Nucleus accumbens (tissue), 56 donors: Measurements from ENCODE around the gene MLIP.

Experiments
- DNase-seq, 56 donors: peaks; one replicate each; lab custom pipeline; 2025; lab: John Stamatoyannopoulos, UW

MLIP gene

DNA sequence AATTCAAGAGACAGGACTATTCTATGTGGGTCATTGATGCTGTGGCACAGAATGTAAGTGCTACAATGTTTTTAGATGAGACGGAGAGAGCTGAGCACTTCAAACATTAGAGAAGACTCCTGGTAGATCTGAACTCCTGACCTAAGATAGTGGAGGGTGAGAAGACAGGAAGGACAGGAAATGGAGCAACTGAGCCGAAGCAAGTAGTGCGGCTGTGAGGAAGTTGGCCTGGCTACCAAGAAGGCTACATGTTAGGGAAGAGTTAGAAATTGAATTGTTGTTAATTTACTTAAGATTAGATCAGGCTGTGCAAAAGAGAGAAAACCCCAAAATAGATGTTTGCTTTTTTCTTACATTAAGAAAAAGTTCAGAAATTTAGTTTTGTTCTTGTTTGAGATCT is 14.4 kb upstream of the MLIP start:
- DNase-seq, result no peak

DNA sequence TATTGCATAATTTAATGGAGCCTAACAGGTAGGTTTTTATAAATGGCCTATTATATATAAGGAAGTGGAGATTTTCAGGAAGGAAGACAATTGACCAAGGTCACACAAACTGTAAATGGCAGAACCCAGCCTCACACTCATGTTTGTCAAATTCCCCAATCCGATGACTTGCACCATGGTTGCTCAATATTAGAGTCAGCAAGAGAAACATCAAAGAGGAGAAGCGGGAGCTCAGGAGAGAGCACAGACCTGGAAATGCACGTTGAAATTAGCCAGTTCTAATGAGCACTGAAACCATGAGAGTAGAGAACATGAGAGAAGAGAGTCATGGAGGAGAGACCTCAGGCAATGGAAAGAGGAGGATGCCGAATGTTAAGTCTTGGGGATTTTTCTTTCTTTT is 13.5 kb upstream of the MLIP start:
- no peak for DNase-seq

DNA sequence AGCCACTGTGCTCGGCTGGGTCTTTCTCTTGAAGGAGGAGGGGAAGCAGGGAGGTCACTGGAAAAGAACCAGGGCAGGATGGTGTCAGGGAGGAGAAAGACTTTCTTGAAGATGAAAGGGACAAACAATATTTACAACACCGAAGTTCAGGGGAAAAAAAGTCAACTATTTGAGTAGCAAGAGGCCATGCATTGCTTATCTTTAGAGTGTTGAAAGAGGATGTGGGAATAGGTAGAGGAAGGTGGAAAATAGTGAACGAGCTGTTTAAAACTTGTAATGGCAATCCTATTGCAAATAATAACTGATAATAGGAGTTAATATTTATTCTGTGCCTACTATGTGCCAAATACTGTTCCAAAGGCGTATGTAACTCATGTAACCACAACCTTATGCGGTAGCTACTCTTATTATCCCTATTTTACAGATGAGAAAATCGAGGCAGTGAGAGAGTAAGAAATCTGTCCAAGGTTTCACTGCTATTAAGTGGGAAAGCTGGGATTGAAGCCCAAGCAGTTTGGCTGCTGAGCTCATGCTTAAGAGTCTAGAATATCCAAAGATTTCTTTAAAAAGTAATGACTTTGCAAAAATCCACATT is 12.7 kb upstream of the MLIP start:
- no peak for DNase-seq

DNA sequence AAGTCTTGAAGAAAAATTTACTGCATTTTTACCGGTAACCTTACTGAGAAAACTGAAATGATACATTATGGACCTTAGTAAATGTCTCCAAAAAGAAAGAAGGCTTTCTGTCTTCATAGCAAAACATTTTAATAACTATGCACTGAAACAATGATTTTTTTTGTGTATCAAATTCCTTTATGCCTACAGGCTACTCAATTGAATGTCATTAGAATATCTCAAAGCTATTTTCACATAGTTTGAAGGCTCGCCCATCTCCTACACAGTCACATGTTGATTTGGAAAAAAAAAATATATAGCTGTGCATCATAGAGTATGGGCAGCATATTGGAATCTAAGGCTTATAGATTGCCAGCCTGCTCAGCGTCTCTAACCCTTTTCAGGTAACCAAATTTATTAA is 12.0 kb upstream of the MLIP start:
- no peak for DNase-seq

DNA sequence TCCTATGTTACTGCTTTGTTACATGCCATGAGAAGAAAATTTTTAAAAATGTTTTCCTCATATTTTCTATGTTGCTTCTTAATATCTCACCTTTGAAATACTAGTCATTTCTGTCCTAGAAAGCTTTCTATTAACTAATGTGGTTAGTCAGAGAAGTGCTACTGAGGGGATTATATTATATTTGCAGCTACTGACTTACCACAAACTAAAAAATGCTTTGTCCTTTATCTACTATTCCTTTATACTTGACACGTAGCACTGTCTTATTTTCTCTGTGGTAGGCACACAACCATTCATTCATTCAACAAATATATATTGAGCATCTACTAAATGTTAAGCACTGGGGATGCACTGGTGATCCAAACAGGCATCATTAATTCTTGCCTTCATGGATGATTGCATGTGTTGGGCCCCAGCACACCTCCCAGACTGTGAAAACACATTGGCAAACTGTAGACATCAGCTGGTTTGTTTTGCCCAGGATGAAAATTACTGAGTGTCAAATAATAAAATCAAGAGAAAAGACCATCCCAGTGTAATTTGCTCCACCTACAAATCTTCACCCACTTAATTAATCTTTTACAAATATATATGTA is 10.7 kb upstream of the MLIP start:
- DNase-seq, result no peak

DNA sequence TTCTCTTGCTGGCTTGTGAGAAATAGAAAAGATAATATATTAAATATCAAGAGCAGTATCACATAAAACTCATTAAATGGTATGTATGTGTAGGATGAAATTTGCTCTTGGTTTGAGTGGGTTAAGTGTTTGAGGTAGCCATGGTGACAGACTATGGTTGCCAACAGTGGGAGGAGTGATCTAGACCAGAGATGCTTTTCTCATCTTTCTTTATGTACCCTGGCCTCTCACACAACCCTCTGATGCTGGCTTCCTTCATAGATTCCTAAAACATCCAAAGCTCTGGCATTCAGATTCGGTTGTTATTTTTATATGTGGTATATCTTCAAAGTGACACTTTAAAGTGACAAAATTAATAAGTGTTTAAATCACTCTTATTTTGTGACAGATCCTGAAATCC is 9.0 kb upstream of the MLIP start:
- no peak for DNase-seq

DNA sequence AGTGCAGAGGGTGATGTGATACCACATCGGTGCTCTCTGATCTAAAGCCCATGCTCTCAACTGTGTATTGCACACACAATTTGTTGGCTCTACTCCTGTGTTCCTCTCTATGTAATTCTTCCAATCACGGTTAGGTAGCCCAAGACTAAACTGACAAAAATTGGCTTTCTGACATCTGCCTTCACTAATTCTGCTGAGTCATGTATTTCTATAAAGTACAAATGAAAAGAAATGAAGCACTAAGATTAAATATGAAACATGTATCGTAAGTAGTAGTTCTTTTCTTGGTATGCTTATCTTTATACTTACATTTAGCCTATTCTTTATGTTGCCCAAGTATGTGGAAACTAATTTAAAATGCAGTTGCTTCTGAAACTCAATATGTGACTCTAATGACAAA is 7.7 kb upstream of the MLIP start:
- DNase-seq, result no peak

DNA sequence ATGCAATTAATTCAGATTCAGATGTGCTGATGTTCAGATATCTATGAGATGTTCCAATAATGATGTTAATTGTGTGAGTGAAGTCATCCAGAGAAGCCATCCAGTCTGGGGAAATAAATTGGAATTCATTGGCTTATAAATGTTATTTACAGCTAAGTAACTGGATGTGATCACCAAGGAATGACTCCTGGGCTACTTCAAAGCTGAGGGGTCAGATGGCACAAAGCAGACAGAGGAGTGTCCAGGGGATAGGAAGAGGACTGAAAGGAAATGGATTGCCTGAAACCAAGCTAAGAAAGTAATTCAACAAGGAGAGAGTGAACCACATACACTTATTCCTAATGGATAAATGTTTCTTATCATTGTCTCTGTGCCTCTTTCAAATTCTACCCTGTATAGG is 4.5 kb upstream of the MLIP start:
- no peak for DNase-seq

DNA sequence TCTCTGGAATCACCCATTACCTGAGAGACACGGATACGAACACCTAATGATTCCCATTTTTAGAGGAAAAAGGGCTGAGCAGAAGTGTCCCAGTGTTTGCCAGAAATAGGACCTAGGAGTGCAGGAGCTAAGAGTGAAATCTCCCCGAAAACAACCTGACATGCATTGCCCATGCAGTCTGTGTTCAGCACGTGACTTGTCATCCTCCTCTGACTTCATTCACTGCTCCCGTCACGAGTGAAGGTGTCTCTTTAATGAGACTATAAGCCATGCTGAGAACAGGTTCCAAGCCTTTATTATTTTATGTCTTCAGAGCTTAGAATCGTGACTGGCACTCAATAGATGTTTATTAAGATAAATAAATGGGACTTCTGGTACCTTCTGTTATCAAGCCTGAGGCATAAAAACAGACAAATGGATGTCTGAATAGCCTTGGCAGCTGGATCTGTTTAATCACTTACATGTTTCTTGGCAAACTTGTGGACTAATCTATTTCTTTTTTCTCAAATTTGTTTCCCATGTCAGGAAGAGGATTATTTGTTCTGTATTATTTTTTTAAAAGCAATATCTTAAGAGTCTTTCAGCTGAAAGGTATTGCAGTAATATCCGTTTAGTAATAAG is 3.7 kb upstream of the MLIP start:
- no peak for DNase-seq

DNA sequence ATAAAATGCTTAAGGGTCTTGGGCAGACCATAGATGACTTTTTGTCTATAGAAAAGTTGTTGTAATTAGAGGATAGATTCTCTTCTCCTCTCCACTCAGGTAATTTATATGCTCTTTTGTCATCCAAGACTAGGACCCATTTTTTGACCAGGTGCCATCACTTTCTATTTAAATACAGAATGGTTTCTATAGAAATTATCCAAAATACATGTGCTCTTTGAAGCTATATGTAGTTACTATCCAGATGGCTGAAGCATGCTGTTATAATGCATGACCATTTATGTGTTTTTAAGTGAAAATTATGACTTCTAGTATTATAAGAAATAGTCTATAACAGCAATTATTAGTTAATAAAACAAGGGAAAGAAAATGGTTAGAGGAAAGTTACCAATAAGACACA is 3.0 kb upstream of the MLIP start:
- no peak for DNase-seq

DNA sequence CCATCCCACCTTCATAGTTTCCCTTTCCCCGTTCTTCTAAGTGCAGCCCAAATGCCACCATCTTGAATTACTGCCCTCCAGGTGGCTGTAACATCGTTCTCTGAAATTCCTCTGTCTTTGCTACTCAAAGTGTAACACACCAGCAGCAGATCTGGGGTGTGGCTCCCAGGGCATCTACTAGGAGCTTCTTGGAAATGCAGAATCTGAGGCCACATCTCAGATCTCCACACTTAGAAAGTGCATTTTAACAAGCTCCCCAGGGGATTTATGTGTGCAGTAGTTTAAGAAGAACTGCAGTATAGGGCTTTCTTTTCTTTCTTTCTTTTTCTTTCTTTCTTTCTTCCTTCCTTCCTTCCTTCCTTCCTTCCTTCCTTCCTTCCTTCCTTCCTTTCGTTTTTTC is 1.7 kb upstream of the MLIP start:
- DNase-seq, result no peak

DNA sequence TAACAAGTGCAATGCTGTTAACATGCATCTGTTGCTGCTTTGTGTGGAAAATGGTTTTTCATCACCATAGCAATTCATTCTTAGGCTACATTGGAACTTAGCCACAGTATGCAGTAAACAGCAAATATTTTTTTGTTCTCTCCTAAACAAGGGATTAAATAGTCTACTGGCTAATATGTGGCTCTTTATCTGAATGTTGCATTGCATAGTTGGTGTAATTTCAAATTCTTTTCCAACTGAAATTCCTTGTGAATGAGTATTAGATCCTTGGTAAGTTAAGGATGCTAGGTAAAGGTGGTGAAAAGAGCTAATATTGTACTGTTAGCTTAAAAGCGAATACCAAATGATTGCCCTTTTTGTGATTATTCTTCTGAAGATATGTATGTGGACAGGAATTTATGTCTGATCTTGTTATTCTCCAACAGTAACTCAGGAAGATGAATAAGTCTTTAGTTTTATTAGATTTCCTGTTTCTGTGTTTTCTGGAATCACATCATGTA is 958 bp downstream of the MLIP start:
- DNase-seq, result no peak

DNA sequence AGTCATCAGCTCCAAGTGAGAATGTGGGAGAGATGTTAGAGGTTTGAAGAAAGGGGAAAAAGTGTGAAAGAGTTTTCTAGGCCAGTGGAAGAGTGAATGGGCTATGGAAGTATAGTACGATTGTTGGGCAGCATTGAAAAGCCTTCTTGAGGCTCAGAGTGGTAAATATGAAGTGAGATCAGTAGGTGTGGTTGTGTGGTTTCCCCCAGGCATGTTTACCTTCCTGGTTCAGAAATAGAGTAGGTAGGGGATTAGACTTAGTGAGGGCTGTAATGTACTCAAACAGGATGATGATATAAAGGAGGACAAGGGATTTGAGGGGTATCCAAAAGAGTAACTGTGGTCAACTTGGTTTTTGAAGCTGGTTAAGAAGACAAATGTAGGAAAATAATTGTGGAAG is 3.7 kb downstream of the MLIP start:
- DNase-seq, result no peak

DNA sequence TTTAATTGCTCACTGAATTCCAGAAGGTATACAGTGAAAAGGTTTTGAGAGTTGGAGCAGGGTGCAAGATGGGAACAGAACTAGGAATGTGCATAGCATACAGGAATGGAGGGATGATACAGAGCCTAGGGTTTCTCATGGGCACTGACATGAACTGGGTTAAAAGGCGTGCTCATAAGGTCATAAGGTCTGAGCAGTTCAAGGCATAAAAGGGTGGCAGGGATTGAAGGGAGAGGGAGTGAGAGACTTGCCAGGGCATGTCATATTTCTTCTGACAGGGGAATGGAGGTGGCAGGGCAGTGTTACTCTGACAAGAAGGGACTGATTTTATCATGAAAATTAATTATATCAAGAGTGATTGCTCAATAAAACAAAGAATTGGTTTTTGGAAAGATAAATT is 4.7 kb downstream of the MLIP start:
- DNase-seq, result no peak

DNA sequence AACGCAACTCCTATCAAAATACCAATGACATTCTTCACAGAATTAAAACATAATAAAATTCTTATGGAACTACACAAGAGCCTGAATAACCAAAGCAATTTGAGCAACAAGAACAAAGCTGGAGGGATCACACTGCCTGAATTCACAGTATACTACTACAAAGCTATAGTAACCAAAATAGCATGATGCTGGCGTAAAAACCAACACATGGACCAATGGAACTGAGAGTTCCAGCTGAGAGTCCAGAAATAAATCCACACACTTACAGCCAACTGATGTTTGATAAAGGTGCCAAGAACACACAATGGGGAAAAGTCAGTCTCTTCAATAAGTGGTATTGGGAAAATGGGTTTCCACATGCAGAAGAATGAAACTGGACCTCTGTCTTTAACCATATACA is 6.9 kb downstream of the MLIP start:
- no peak for DNase-seq

DNA sequence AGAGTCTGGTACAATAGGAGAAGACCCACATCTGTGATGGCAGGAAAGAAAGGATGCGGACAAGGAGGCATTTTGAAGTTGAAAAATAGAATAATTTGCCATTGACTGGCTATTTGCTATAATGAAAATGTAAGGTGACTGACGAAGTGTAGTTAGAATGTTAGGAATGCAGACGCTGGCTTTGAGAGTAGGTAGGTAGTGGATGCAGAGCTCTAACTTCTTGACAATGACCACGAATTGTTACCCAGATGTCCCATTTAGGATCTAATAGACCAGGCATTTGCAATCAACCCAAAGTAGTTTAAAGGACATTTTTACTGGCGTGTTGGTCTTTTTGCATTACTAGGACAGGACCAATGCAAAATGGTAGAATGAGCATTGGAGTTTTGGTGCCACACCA is 14.2 kb downstream of the MLIP start:
- no peak for DNase-seq

DNA sequence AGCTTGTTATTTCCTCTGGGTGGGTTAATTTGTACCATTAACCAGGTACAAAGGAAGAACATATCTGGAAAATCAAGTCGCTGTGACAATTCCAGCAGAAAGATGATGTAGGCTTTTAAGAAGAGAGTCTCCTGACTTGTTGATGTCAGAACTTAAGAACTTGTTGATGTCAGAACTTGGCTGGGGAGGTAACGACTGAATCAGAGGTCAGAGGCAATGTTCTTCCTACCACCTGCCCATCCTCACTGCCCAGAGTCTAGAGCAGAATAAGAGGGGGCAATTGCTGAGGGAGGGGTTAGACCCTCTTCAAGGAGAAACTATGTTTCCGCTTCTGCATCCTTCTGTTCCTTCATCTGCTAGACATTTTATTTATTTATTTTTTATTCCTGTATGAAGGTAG is 18.9 kb downstream of the MLIP start:
- DNase-seq, result no peak

DNA sequence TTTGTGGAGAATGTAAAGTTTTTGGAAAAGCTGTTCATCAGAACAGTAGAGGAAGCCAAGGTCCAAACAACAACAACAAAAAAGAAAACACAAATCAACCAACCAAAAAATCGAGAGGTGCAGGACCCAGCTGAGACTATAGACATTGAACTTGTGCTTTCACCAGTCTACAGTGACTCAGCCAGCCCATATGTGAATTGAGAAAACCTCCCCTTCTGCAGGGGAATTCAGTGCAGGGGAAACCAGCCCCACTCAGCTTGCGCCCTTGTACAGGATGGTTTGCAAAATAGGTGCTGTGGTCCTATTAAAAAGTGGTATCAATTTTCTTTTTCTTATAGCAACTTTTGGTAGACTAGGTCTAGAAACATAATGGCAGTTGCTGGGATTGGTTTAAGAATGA is 21.3 kb downstream of the MLIP start:
- no peak for DNase-seq

DNA sequence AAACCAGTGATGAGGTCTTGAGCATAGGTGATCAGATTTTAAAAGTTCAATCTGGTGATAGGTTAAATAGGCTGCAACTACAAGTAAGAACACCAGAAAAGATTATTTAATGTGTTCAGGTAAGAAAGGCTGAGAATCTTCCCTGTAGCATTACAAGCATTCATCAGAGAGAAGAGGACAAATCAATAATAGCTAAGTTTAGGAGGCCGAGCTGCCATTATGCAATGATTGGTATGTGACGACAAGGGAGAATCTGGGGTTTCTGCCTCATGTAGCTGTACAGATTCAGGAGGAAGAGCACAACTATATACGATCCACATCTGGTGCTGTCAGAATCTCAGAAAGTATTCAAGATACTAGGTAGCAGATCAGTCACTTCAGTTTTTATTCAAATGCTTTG is 21.9 kb downstream of the MLIP start:
- DNase-seq, result no peak

DNA sequence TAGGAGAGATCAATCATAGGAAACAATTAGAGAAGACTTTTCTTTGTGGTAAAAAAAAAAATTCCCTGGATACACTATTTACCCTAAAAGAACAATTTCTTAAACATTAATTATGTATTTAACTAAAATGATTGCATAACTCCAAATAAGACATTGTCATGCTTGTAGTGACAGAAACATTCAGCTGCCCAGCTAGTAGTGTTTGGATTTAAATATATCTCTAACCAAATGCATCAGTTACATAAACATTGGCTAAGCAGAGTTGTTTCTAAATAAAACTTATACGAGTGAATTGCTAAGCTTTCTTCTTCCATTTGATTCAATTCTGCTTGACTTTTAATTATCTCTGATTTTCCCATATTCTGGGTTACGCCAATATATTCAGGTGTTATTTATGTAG is 23.7 kb downstream of the MLIP start:
- no peak for DNase-seq

DNA sequence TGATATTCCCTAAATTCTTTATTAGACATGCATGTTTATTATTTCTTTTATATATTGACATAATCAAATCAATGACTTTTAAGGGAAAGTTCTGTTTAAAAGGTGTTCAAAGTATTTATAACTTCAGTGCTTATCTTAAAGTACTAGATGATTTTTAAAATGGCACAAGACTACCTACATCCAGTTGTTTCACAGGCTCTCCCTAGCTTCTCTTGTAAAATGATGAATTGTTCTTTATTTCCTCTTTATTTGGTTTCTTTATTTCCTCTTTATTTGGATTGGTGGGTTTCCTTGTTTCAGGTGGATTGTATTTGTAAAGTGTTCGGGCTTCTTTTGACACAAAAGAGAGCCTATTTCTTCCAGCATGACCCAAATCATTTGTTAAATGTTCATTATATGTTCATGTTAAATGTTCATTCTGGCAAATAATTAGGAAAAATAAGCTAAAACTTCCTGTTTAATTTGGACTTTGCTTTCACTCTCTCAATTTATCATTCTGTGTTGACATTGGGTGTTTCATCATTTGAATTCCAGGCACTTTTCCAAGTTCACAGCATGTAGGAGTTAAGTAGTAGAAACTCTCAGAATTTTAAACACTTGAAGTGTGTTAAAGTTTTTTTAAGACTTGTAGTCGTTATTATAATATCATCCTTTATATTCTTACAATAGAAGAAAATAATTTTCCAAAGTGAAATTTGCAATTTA is 24.6 kb downstream of the MLIP start:
- no peak for DNase-seq

DNA sequence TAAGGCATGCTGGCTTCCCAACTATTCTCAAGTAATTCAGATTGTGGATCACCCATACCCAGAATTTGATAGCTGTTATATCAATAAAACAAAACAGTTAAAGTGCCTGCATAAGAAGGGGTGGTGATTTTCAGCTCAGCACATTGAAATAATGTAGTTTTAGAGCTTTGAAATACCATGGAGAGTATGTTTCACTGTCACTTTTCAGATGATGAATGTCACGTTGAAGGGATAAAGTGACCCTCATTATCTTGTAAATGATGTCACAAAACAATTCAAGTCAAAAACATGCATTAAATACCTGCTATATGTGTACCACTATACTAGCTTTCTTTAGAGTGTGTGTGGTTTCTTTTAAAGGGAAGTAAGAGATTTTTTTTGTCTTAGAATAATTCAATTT is 27.6 kb downstream of the MLIP start:
- DNase-seq, result no peak
